ENCODE results near the gene RMI2.

- no peak for TF ChIP-seq POLR2A (IDR thresholded peaks at IDR 0.05; ENCODE audit: low read depth, low read length)
- TF ChIP-seq POLR2AphosphoS5 (IDR thresholded peaks at IDR 0.05; ENCODE audit: low read depth, low read length) = no peak
- TF ChIP-seq TAF1 (IDR thresholded peaks at IDR 0.05; ENCODE audit: borderline replicate concordance, low read depth, low read length) = no peak
Measured at GRCh38 chr16:11349599-11350276, 4.5 kb downstream of the RMI2 start.

All from GM12892 (cell line).